Parathyroid adenoma (tissue), 2 donors: ENCODE measurements around the gene ATP13A3.

ENCODE experiments used
- H2AFZ ChIP-seq: fragments of 300-600 bp; sonication (generic); one replicate; pipeline ENCODE4 v1.7.0; 2017; ENCODE audit warnings: antibody characterized with exemption, mild to moderate bottlenecking
- H3K27ac ChIP-seq: fragments of 300-600 bp; sonication (generic); one replicate; pipeline ENCODE4 v1.7.0; 2017
- H3K27me3 ChIP-seq: fragments of 300-600 bp; sonication (generic); one replicate; pipeline ENCODE4 v1.7.0; 2017; ENCODE audit warnings: low read length; ENCODE audit not compliant: control insufficient read depth, insufficient read depth
- H3K36me3 ChIP-seq: fragments of 300-600 bp; sonication (generic); one replicate; pipeline ENCODE4 v1.7.0; 2017; ENCODE audit warnings: low read length; ENCODE audit not compliant: control insufficient read depth, insufficient read depth
- H3K4me1 ChIP-seq: fragments of 300-600 bp; sonication (generic); one replicate; pipeline ENCODE4 v1.7.0; 2017; ENCODE audit warnings: control low read depth
- H3K4me2 ChIP-seq: fragments of 300-600 bp; sonication (generic); one replicate; pipeline ENCODE4 v1.7.0; 2017; ENCODE audit warnings: low read length
- H3K4me3 ChIP-seq: fragments of 300-600 bp; sonication (generic); one replicate; pipeline ENCODE4 v1.7.0; 2017; ENCODE audit warnings: low read depth, low read length
- H3K79me2 ChIP-seq: fragments of 300-600 bp; sonication (generic); one replicate; pipeline ENCODE4 v1.7.0; 2017; ENCODE audit warnings: control low read depth
- H3K9ac ChIP-seq: fragments of 300-600 bp; sonication (generic); one replicate; pipeline ENCODE4 v1.7.0; 2017; ENCODE audit warnings: mild to moderate bottlenecking
- H3K9me3 ChIP-seq: fragments of 300-600 bp; sonication (generic); one replicate; pipeline ENCODE4 v1.7.0; 2017; ENCODE audit warnings: low read length; ENCODE audit not compliant: control insufficient read depth
- TF ChIP-seq, protein P1 (sequence below): fragments of 300-600 bp; sonication (generic); IDR thresholded peaks from one replicate; pipeline ENCODE4 v1.7.0; 2017; ENCODE audit warnings: antibody characterized with exemption, mild to moderate bottlenecking
- donor health status: primary hyperparathyroidism.

ATP13A3 gene

DNA sequence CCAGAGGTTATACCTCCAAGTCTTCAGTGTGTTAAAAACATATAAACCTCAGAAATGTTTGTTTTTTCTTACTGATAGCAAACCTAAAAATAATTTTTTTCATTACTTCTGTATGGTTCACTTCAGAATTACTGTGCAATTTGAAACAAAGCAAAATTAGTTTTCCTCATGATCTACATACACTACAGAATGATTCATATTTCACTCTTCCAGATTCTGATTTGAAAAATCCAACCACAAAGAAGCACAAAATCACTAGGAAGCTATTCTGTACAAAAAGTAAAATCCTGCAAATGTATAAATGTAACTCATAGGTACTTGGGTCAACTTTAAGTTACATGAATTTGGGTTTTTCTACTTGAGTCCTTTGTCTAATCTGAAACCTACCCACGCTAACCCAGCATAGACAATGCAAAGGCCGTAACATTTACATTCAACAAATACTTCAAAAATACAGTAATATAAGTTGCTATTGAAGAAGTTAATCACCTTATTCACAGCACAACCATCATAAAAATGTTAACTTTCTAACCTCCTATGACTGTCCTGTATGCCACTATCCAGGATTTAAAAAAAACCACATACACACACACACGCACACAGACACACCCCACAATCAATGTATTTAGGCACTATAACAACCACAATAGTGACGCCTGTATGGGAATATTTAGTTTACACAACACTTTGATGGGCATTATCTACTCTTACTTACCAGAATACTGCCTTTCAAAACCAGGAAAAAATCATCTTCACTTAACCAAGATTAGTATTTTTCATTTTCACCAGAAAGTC, 11.5 kb downstream of the ATP13A3 start:
- Histone ChIP-seq H3K27ac (no peak overlapping the region), H3K4me1 (peaks cover 5% of the 10 kb centered on the region), H3K36me3 (no peaks in the 10 kb centered on the region), H3K4me2 (no peak overlapping the region), H3K9ac (no peak overlapping the region), H2AFZ (no peak overlapping the region), H3K9me3 (no peaks in the 10 kb centered on the region), H3K4me3 (no peak overlapping the region), H3K27me3 (no peaks in the 10 kb centered on the region), H3K79me2 (peaks cover 17% of the 10 kb centered on the region)
- TF ChIP-seq, protein P1, sequence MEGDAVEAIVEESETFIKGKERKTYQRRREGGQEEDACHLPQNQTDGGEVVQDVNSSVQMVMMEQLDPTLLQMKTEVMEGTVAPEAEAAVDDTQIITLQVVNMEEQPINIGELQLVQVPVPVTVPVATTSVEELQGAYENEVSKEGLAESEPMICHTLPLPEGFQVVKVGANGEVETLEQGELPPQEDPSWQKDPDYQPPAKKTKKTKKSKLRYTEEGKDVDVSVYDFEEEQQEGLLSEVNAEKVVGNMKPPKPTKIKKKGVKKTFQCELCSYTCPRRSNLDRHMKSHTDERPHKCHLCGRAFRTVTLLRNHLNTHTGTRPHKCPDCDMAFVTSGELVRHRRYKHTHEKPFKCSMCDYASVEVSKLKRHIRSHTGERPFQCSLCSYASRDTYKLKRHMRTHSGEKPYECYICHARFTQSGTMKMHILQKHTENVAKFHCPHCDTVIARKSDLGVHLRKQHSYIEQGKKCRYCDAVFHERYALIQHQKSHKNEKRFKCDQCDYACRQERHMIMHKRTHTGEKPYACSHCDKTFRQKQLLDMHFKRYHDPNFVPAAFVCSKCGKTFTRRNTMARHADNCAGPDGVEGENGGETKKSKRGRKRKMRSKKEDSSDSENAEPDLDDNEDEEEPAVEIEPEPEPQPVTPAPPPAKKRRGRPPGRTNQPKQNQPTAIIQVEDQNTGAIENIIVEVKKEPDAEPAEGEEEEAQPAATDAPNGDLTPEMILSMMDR, result no peak

DNA sequence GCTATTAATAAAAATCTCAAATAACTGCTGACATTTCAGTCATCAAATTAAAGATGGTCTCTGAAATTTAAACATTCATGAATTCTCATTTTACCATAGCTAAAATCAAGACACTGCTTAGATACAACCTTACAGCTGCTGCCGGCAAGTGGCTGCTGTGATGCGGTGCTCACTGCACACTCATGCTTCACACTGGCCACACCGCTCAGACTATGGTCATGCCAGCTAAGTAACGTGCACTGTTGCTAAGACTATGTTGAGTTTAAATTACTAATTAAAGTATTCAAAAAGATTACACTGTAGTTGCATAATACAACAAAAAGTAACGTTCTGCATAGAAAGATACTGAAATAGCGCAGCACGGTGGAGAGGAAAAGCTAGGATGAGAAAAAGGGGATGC, 12.1 kb downstream of the ATP13A3 start:
- no peak overlapping the region for H3K4me3 ChIP-seq
- H3K9ac ChIP-seq, result no peak overlapping the region
- H3K27ac ChIP-seq, result no peak overlapping the region
- H3K27me3 ChIP-seq, result no peaks in the 10 kb centered on the region
- H3K4me1 ChIP-seq, result peaks cover 5% of the 10 kb centered on the region
- H3K4me2 ChIP-seq, result no peak overlapping the region
- H3K79me2 ChIP-seq, result peaks cover 17% of the 10 kb centered on the region
- H2AFZ ChIP-seq, result no peak overlapping the region
- TF ChIP-seq, protein P1, result no peak
- no peaks in the 10 kb centered on the region for H3K36me3 ChIP-seq
- H3K9me3 ChIP-seq, result no peaks in the 10 kb centered on the region

DNA sequence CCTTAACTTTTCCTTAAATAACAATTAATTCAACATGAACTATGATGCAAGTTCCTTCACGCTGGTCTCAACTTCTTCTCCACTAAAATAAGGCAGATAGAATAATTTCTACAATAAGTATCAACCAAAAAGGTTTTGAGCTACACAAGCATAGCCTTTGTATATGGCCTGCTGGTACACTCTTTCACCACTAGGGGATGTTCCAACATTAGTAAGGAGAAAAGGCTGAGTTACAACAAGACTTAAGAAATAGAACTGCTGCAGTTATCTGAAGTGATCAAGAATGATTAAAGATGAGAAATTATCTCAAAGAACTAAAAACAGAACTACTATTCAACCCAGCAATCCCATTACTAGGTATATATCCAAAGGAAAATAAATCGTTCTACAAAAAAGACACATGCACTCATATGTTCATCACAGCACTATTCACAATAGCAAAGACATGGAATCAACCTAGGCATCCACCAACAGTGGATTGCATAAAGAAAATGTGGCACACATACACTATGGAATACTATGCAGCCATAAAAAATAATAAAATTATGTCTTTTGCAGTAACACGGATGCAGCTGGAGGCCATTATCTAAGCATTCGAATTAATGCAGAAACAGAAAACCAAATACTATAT, 14.4 kb downstream of the ATP13A3 start:
- peaks cover 5% of the 10 kb centered on the region for H3K4me1 ChIP-seq

DNA sequence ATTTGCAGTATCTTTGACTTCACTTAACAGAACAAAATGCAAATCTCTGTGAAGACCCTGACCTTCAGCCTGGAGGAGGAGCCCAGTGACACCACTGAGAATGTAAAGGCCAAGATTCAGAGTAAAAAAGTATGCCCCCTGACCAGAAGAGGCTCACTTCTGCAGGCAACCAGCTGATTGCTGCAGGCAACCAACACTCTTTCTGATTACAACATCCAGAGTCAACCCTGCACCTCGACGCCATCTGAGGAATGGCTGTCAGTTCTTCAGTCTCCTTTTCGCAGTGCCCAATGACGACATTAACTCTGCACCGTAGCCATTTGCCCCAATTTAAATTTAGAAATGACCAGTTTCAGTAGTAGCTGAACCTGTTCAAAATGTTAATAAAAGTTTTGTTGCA, 14.9 kb downstream of the ATP13A3 start:
- no peaks in the 10 kb centered on the region for H3K9me3 ChIP-seq
- H3K9ac ChIP-seq, result no peak overlapping the region
- H3K4me2 ChIP-seq, result no peak overlapping the region
- H3K4me3 ChIP-seq, result no peak overlapping the region
- H3K4me1 ChIP-seq, result peaks cover 5% of the 10 kb centered on the region
- TF ChIP-seq, protein P1, result no peak
- no peaks in the 10 kb centered on the region for H3K36me3 ChIP-seq
- no peaks in the 10 kb centered on the region for H3K27me3 ChIP-seq
- H3K79me2 ChIP-seq, result peaks cover 21% of the 10 kb centered on the region
- no peak overlapping the region for H3K27ac ChIP-seq
- no peak overlapping the region for H2AFZ ChIP-seq

More for the DNA sequence above, 14.4 kb downstream of the ATP13A3 start:
- Histone ChIP-seq H3K27me3 (no peaks in the 10 kb centered on the region), H3K27ac (no peak overlapping the region), H3K4me2 (no peak overlapping the region), H2AFZ (no peak overlapping the region), H3K36me3 (no peaks in the 10 kb centered on the region), H3K9ac (no peak overlapping the region), H3K9me3 (no peaks in the 10 kb centered on the region), H3K4me3 (no peak overlapping the region), H3K79me2 (peaks cover 21% of the 10 kb centered on the region)
- TF ChIP-seq, protein P1, result peak; percentile 99
